ENCODE data around the gene P2RX2.
A peak's percentile ranks its signal among the peaks of the same experiment; 100 is the strongest.

The P2RX2 gene

GRCh38 chr12:132633901-132634300, 15.3 kb downstream of the P2RX2 start:
- TF ChIP-seq EP300 (IDR thresholded peaks at IDR 0.05; ENCODE audit: borderline replicate concordance), result no peak
- no peak for TF ChIP-seq CEBPB (IDR thresholded peaks at IDR 0.05)
- no peak for TF ChIP-seq RAD21 (IDR thresholded peaks at IDR 0.05; ENCODE audit: low read depth)
- no peak for TF ChIP-seq TAF1 (IDR thresholded peaks at IDR 0.05; ENCODE audit: low read depth)
- no peak for TF ChIP-seq TCF12 (IDR thresholded peaks at IDR 0.05; ENCODE audit: low read depth)
- no peak for TF ChIP-seq FOXM1 (IDR thresholded peaks at IDR 0.05; ENCODE audit: borderline replicate concordance, low read depth)

GRCh38 chr12:132634411-132634990, 15.9 kb downstream of the P2RX2 start:
- no peak for TF ChIP-seq USF1 (IDR thresholded peaks at IDR 0.05)

GRCh38 chr12:132635076-132635955, 16.7 kb downstream of the P2RX2 start:
- TF ChIP-seq TEAD4 (IDR thresholded peaks at IDR 0.05), result no peak
- TF ChIP-seq NFIC (IDR thresholded peaks at IDR 0.05), result no peak
- TF ChIP-seq TAF1 (IDR thresholded peaks at IDR 0.05; ENCODE audit: low read depth), result no peak
- no peak for TF ChIP-seq MAX (IDR thresholded peaks at IDR 0.05)
- no peak for TF ChIP-seq EP300 (IDR thresholded peaks at IDR 0.05; ENCODE audit: borderline replicate concordance)
- TF ChIP-seq CREB1 (IDR thresholded peaks at IDR 0.05; ENCODE audit: low read depth), result no peak
- TF ChIP-seq YY1 (IDR thresholded peaks at IDR 0.05; ENCODE audit: low read depth), result no peak
- TF ChIP-seq FOXM1 (IDR thresholded peaks at IDR 0.05; ENCODE audit: borderline replicate concordance, low read depth), result no peak
- no peak for TF ChIP-seq EGR1 (IDR thresholded peaks at IDR 0.05)
- TF ChIP-seq USF1 (IDR thresholded peaks at IDR 0.05), result no peak
- TF ChIP-seq ZBTB7A (IDR thresholded peaks at IDR 0.05; ENCODE audit: low read depth), result no peak
- no peak for TF ChIP-seq CEBPB (IDR thresholded peaks at IDR 0.05)
- TF ChIP-seq REST (IDR thresholded peaks at IDR 0.05; ENCODE audit: low read depth), result no peak

GRCh38 chr12:132637811-132638210, 19.2 kb downstream of the P2RX2 start:
- TF ChIP-seq FOXM1 (IDR thresholded peaks at IDR 0.05; ENCODE audit: borderline replicate concordance, low read depth) (no peak), CEBPB (IDR thresholded peaks at IDR 0.05) (no peak), EGR1 (IDR thresholded peaks at IDR 0.05) (no peak), EP300 (IDR thresholded peaks at IDR 0.05; ENCODE audit: borderline replicate concordance) (no peak), USF1 (IDR thresholded peaks at IDR 0.05) (no peak), REST (IDR thresholded peaks at IDR 0.05; ENCODE audit: low read depth) (no peak), TAF1 (IDR thresholded peaks at IDR 0.05; ENCODE audit: low read depth) (no peak), YY1 (IDR thresholded peaks at IDR 0.05; ENCODE audit: low read depth) (no peak), CREB1 (IDR thresholded peaks at IDR 0.05; ENCODE audit: low read depth) (no peak), MAX (IDR thresholded peaks at IDR 0.05) (no peak), ZBTB7A (IDR thresholded peaks at IDR 0.05; ENCODE audit: low read depth) (no peak), TEAD4 (IDR thresholded peaks at IDR 0.05) (no peak), RAD21 (IDR thresholded peaks at IDR 0.05; ENCODE audit: low read depth) (no peak), NFIC (IDR thresholded peaks at IDR 0.05) (no peak), TCF12 (IDR thresholded peaks at IDR 0.05; ENCODE audit: low read depth) (no peak)

GRCh38 chr12:132638541-132639408, 20.2 kb downstream of the P2RX2 start:
- TF ChIP-seq EP300 (IDR thresholded peaks at IDR 0.05; ENCODE audit: borderline replicate concordance), result no peak
- TF ChIP-seq FOXM1 (IDR thresholded peaks at IDR 0.05; ENCODE audit: borderline replicate concordance, low read depth), result no peak
- no peak for TF ChIP-seq USF1 (IDR thresholded peaks at IDR 0.05)
- TF ChIP-seq RAD21 (IDR thresholded peaks at IDR 0.05; ENCODE audit: low read depth), result peak; percentile 30; the same call in 1 of the 2 replicates

Data from Ishikawa (cell line).